ENCODE results near the gene KLF9. TPM values are rescaled to one million over a fixed set of nuclear protein-coding genes. Genes with fewer than 3 reads are reported as not detected.

Gene KLF9
- total RNA-seq, 1 donor from 2014 or later: 0.25 TPM

- no peak for DNase-seq
- Mint-ChIP-seq H3K4me1 (ENCODE audit: low read depth, unreplicated experiment) (no peaks in the 10 kb centered on the region), H3K36me3 (ENCODE audit: unreplicated experiment) (no peaks in the 10 kb centered on the region), H3K27ac (ENCODE audit: unreplicated experiment) (no peak overlapping the region), H3K4me3 (ENCODE audit: unreplicated experiment) (no peak overlapping the region), H3K9me3 (ENCODE audit: unreplicated experiment) (peaks cover 1% of the 10 kb centered on the region), H3K27me3 (ENCODE audit: unreplicated experiment) (peaks cover 11% of the 10 kb centered on the region)
- no peak for TF ChIP-seq CTCF (IDR thresholded peaks at IDR 0.05; ENCODE audit: partially characterized antibody, unreplicated experiment)
Observed at GRCh38 chr9:70407081-70407503, 7.4 kb downstream of the KLF9 start.

- DNase-seq: no peak
- no peak for TF ChIP-seq CTCF (IDR thresholded peaks at IDR 0.05; ENCODE audit: partially characterized antibody, unreplicated experiment)
- H3K27ac Mint-ChIP-seq (ENCODE audit: unreplicated experiment): no peak overlapping the region
Observed at GRCh38 chr9:70406434-70406862, 8.0 kb downstream of the KLF9 start.

GRCh38 chr9:70405808-70406433 is 8.5 kb downstream of the KLF9 start:
- Mint-ChIP-seq H3K4me1 (ENCODE audit: low read depth, unreplicated experiment) (no peaks in the 10 kb centered on the region), H3K9me3 (ENCODE audit: unreplicated experiment) (no peaks in the 10 kb centered on the region), H3K27ac (ENCODE audit: unreplicated experiment) (no peak overlapping the region), H3K27me3 (ENCODE audit: unreplicated experiment) (peaks cover 2% of the 10 kb centered on the region), H3K4me3 (ENCODE audit: unreplicated experiment) (no peak overlapping the region), H3K36me3 (ENCODE audit: unreplicated experiment) (no peaks in the 10 kb centered on the region)
- DNase-seq: no peak
- TF ChIP-seq CTCF (IDR thresholded peaks at IDR 0.05; ENCODE audit: partially characterized antibody, unreplicated experiment): no peak

More at GRCh38 chr9:70406434-70406862, 8.0 kb downstream of the KLF9 start:
- H3K4me3 Mint-ChIP-seq (ENCODE audit: unreplicated experiment): no peak overlapping the region
- H3K9me3 Mint-ChIP-seq (ENCODE audit: unreplicated experiment): no peaks in the 10 kb centered on the region
- no peaks in the 10 kb centered on the region for H3K4me1 Mint-ChIP-seq (ENCODE audit: low read depth, unreplicated experiment)
- H3K27me3 Mint-ChIP-seq (ENCODE audit: unreplicated experiment): peaks cover 5% of the 10 kb centered on the region
- H3K36me3 Mint-ChIP-seq (ENCODE audit: unreplicated experiment): no peaks in the 10 kb centered on the region

GRCh38 chr9:70404261-70404660 is 10.2 kb downstream of the KLF9 start:
- peaks cover 2% of the 10 kb centered on the region for H3K27me3 Mint-ChIP-seq (ENCODE audit: unreplicated experiment)
- no peak for TF ChIP-seq CTCF (IDR thresholded peaks at IDR 0.05; ENCODE audit: partially characterized antibody, unreplicated experiment)
- DNase-seq: no peak
- no peaks in the 10 kb centered on the region for H3K36me3 Mint-ChIP-seq (ENCODE audit: unreplicated experiment)
- H3K27ac Mint-ChIP-seq (ENCODE audit: unreplicated experiment): no peak overlapping the region
- no peaks in the 10 kb centered on the region for H3K9me3 Mint-ChIP-seq (ENCODE audit: unreplicated experiment)
- H3K4me3 Mint-ChIP-seq (ENCODE audit: unreplicated experiment): no peak overlapping the region
- no peaks in the 10 kb centered on the region for H3K4me1 Mint-ChIP-seq (ENCODE audit: low read depth, unreplicated experiment)

- Mint-ChIP-seq H3K36me3 (ENCODE audit: unreplicated experiment) (no peaks in the 10 kb centered on the region), H3K27ac (ENCODE audit: unreplicated experiment) (no peak overlapping the region), H3K9me3 (ENCODE audit: unreplicated experiment) (no peaks in the 10 kb centered on the region), H3K4me3 (ENCODE audit: unreplicated experiment) (no peak overlapping the region), H3K4me1 (ENCODE audit: low read depth, unreplicated experiment) (no peaks in the 10 kb centered on the region), H3K27me3 (ENCODE audit: unreplicated experiment) (peaks cover 2% of the 10 kb centered on the region)
- no peak for TF ChIP-seq CTCF (IDR thresholded peaks at IDR 0.05; ENCODE audit: partially characterized antibody, unreplicated experiment)
- DNase-seq: no peak
Observed at GRCh38 chr9:70403618-70404025, 10.8 kb downstream of the KLF9 start.

Data from glutamatergic neuron (in vitro differentiated cells).